Regular cardiac myocyte (primary cell): ENCODE results near the gene SPINK2. TPM values are rescaled to one million over a fixed set of nuclear protein-coding genes. Genes with fewer than 3 reads are reported as not detected.

ENCODE experiments used
- total RNA-seq: library from RNA; depleted of rRNA; stranded (reverse); fragments of >200 nt; gene quantifications from 2 replicates; pipeline ENCODE4 v1.2.3, GENCODE V29; 2014

The SPINK2 gene
- not detected in 2 replicates for total RNA-seq

GRCh38 chr4:56821381-56822243 lies at the start of gene SPINK2:
TSS of gene SPINK2 (minus strand) at chr4:56821701. CDS start at chr4:56821662, 39 bp downstream.

Other genes with a start within 250 kb of the SPINK2 start
- 0.19 and 2.8 TPM in 2 replicates for gene HOPX, start 140.4 kb downstream of the SPINK2 start, total RNA-seq
- 23.4 and 40.6 TPM in 2 replicates for gene REST, start 86.2 kb upstream of the SPINK2 start, total RNA-seq
- 12.7 and 14.7 TPM in 2 replicates for gene NOA1, start 155.9 kb upstream of the SPINK2 start, total RNA-seq
- gene POLR2B, start 157.2 kb upstream of the SPINK2 start, total RNA-seq: 101 and 126 TPM in 2 replicates